ENCODE measurements around the gene ACVRL1.

The ACVRL1 gene

DNA sequence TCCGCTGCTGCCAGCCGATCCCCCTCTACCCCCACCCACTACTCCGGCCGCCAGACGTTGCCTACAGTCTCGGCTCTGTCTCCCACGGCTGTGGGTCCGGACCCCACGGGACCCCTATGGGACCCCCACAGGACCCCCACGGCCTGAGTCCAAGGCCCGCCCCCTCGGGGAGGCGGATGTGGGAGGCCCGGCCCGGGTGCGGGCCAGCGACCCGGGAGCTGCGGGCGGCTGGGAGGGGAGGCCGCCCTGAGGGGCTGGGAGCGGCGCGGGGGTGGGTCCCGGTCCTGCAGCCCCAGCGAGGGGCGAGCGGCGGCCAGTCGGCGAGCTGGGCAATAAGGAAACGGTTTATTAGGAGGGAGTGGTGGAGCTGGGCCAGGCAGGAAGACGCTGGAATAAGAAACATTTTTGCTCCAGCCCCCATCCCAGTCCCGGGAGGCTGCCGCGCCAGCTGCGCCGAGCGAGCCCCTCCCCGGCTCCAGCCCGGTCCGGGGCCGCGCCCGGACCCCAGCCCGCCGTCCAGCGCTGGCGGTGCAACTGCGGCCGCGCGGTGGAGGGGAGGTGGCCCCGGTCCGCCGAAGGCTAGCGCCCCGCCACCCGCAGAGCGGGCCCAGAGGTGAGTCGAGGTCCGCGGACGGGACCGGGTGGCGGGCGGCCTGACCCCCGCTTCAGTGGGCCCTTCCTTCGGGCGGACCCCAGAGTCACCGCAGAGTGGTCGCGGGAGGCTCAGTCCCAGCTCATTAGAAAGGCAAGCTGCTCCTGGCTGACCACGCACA lies at the start of gene ACVRL1:
TSS of gene ACVRL1 (plus strand) at position 422 of the 773 bp plus-strand sequence. CDS start 4,971 bp downstream, outside the sequence.
- no peak for TF ChIP-seq MAX (IDR thresholded peaks at IDR 0.05; ENCODE audit: low read depth, low read length)
- TF ChIP-seq POLR2A (IDR thresholded peaks at IDR 0.05; ENCODE audit: extremely low read depth, insufficient read length): no peak
- no peak for TF ChIP-seq CTCF (IDR thresholded peaks at IDR 0.05; ENCODE audit: low read depth, low read length)
- no peak for TF ChIP-seq MYC (IDR thresholded peaks at IDR 0.05; ENCODE audit: low read depth, low read length)
- no peak for DNase-seq (ENCODE audit: low read depth)
- H3K4me3 ChIP-seq (ENCODE audit: low read depth, low read length): no peak within 1 kb of the TSS

GRCh38 chr12:51860986-51861385 lies 46.3 kb upstream of the ACVRL1 start:
- no peak for DNase-seq (ENCODE audit: low read depth)
- TF ChIP-seq POLR2A (IDR thresholded peaks at IDR 0.05; ENCODE audit: extremely low read depth, insufficient read length): no peak
- no peak for TF ChIP-seq MAX (IDR thresholded peaks at IDR 0.05; ENCODE audit: low read depth, low read length)
- no peak for TF ChIP-seq CTCF (IDR thresholded peaks at IDR 0.05; ENCODE audit: low read depth, low read length)
- TF ChIP-seq MYC (IDR thresholded peaks at IDR 0.05; ENCODE audit: low read depth, low read length): no peak
- H3K4me3 ChIP-seq (ENCODE audit: low read depth, low read length): no peak overlapping the region

- no peak overlapping the region for H3K4me3 ChIP-seq (ENCODE audit: low read depth, low read length)
- TF ChIP-seq MAX (IDR thresholded peaks at IDR 0.05; ENCODE audit: low read depth, low read length) (no peak), POLR2A (IDR thresholded peaks at IDR 0.05; ENCODE audit: extremely low read depth, insufficient read length) (no peak), CTCF (IDR thresholded peaks at IDR 0.05; ENCODE audit: low read depth, low read length) (no peak), MYC (IDR thresholded peaks at IDR 0.05; ENCODE audit: low read depth, low read length) (no peak)
- no peak for DNase-seq (ENCODE audit: low read depth)
These were observed 44.4 kb upstream of the ACVRL1 start for GRCh38 chr12:51862947-51863346.

- TF ChIP-seq CTCF (IDR thresholded peaks at IDR 0.05; ENCODE audit: low read depth, low read length): no peak
- TF ChIP-seq POLR2A (IDR thresholded peaks at IDR 0.05; ENCODE audit: extremely low read depth, insufficient read length): no peak
- no peak for TF ChIP-seq MAX (IDR thresholded peaks at IDR 0.05; ENCODE audit: low read depth, low read length)
- TF ChIP-seq MYC (IDR thresholded peaks at IDR 0.05; ENCODE audit: low read depth, low read length): no peak
- H3K4me3 ChIP-seq (ENCODE audit: low read depth, low read length): no peak overlapping the region
- DNase-seq (ENCODE audit: low read depth): peak; percentile 40
These were observed 43.9 kb upstream of the ACVRL1 start for GRCh38 chr12:51863363-51863932.

DNA sequence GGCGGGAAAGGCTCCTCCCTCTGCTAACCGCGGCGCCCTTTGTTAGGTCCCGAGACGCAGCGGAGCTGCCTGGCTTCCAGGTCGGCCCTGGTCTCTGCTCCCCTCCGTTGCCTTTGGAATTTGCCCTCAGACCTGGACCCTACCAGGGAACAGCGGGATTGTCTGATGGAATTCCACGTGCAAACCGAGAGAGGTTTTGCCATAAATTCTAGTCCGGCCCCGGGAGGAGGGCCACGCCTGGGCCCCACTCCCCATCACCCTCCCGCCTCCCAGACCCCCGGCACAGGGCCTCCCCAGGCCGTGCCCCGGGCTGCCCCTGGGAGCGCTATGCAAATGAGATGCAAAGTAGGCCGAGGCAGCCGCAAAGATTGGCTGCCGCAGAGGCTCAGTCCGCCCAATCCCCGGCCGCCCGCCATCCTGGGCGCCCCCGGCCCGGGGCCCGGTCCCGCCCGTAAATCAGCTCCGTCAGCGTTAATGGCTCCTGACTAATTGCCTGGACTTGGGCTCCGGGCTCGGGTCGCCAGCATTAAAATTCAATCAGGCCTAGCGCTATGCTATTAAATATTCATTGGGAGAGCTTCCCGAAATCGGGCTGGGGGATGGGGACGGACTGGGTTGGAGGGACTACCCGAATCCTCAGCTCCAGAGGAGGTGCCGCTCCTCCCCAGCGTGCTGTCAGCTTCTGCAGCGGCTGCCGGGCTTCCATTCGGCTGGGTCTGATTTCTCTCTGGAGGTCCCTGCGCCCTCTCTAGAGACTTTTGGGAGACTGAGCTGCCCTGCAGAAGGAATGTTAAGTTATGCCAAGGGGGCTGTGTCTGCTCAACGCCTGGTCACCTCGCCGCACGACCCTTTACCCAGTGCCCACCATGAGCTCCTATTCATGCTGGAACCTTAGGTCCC lies 43.1 kb upstream of the ACVRL1 start:
- no peak for TF ChIP-seq MYC (IDR thresholded peaks at IDR 0.05; ENCODE audit: low read depth, low read length)
- TF ChIP-seq POLR2A (IDR thresholded peaks at IDR 0.05; ENCODE audit: extremely low read depth, insufficient read length): no peak
- TF ChIP-seq MAX (IDR thresholded peaks at IDR 0.05; ENCODE audit: low read depth, low read length): no peak
- TF ChIP-seq CTCF (IDR thresholded peaks at IDR 0.05; ENCODE audit: low read depth, low read length): no peak
- no peak for DNase-seq (ENCODE audit: low read depth)
- H3K4me3 ChIP-seq (ENCODE audit: low read depth, low read length): no peak overlapping the region
